ENCODE results near the gene TFCP2.

DNA sequence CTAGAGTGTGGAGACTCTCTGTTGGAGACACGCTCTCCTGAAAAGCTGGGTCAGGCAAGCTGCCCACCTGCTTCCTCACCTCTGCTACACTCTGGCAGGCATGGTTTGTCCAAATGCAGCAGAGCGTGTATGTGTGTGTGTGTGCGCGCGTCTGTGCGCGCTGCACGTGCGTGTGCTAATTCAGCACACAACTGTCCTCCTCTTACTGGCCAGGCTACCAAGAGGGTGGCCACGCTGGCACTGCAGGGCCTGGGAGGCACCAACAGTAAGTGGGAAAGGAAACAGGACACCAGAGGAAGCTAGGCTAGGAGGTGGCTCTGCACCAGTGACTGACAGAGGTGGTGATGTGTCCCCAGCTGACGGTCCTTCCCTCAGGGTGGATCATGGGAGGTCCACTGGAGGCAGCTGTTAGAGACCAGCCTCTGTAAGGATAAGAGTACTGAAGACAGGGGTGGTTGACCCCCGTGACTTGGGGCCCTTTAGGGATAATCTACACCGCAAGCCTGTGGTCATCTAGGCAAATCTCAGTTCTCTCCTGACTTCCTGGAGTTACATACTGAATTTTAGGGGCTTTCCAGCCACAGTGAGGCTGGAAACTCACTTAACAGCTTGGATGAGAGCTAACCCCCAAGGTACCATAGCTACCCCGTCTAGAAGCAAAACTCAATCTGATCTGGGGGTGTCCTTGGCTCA is 15.6 kb upstream of the TFCP2 start:
- TF ChIP-seq, protein P1, sequence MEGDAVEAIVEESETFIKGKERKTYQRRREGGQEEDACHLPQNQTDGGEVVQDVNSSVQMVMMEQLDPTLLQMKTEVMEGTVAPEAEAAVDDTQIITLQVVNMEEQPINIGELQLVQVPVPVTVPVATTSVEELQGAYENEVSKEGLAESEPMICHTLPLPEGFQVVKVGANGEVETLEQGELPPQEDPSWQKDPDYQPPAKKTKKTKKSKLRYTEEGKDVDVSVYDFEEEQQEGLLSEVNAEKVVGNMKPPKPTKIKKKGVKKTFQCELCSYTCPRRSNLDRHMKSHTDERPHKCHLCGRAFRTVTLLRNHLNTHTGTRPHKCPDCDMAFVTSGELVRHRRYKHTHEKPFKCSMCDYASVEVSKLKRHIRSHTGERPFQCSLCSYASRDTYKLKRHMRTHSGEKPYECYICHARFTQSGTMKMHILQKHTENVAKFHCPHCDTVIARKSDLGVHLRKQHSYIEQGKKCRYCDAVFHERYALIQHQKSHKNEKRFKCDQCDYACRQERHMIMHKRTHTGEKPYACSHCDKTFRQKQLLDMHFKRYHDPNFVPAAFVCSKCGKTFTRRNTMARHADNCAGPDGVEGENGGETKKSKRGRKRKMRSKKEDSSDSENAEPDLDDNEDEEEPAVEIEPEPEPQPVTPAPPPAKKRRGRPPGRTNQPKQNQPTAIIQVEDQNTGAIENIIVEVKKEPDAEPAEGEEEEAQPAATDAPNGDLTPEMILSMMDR (IDR thresholded peaks at IDR 0.05) = no peak
- no peak for TF ChIP-seq POLR2A (IDR thresholded peaks at IDR 0.05)
- TF ChIP-seq POLR2AphosphoS5 (IDR thresholded peaks at IDR 0.05) = no peak
